ENCODE data around the gene SIGLEC6. TPM values are rescaled to one million over a fixed set of nuclear protein-coding genes. Genes with fewer than 3 reads are reported as not detected.

SIGLEC6 gene
- total RNA-seq, 1 experiment from 2014 or later = not detected

Other genes starting within 250 kb of the SIGLEC6 start
- gene IGLON5, start 220.0 kb downstream of the SIGLEC6 start, total RNA-seq (2014; rRNA removed; shearing (Covaris generic); ENCODE audit: low replicate concordance) = not detected in 2 replicates
- gene VSIG10L, start 189.5 kb downstream of the SIGLEC6 start, total RNA-seq (2014; rRNA removed; shearing (Covaris generic); ENCODE audit: low replicate concordance) = 11.0 and 19.2 TPM in 2 replicates
- gene ETFB, start 165.3 kb downstream of the SIGLEC6 start, total RNA-seq (2014; rRNA removed; shearing (Covaris generic); ENCODE audit: low replicate concordance) = 497 and 551 TPM in 2 replicates
- not detected in 2 replicates for gene CLDND2, start 162.7 kb downstream of the SIGLEC6 start, total RNA-seq (2014; rRNA removed; shearing (Covaris generic); ENCODE audit: low replicate concordance)
- not detected in 2 replicates for gene NKG7, start 159.0 kb downstream of the SIGLEC6 start, total RNA-seq (2014; rRNA removed; shearing (Covaris generic); ENCODE audit: low replicate concordance)
- not detected in 2 replicates for gene LIM2, start 143.7 kb downstream of the SIGLEC6 start, total RNA-seq (2014; rRNA removed; shearing (Covaris generic); ENCODE audit: low replicate concordance)
- gene C19orf84, start 141.1 kb downstream of the SIGLEC6 start, total RNA-seq (2014; rRNA removed; shearing (Covaris generic); ENCODE audit: low replicate concordance) = not detected in 2 replicates
- not detected in 2 replicates for gene SIGLEC10, start 114.0 kb downstream of the SIGLEC6 start, total RNA-seq (2014; rRNA removed; shearing (Covaris generic); ENCODE audit: low replicate concordance)
- gene SIGLEC8, start 73.2 kb downstream of the SIGLEC6 start, total RNA-seq (2014; rRNA removed; shearing (Covaris generic); ENCODE audit: low replicate concordance) = not detected in 2 replicates
- gene CEACAM18, start 53.1 kb downstream of the SIGLEC6 start, total RNA-seq (2014; rRNA removed; shearing (Covaris generic); ENCODE audit: low replicate concordance) = not detected in 2 replicates
- gene SIGLEC12, start 29.9 kb downstream of the SIGLEC6 start, total RNA-seq (2014; rRNA removed; shearing (Covaris generic); ENCODE audit: low replicate concordance) = not detected in 2 replicates
- gene ZNF175, start 39.6 kb upstream of the SIGLEC6 start, total RNA-seq (2014; rRNA removed; shearing (Covaris generic); ENCODE audit: low replicate concordance) = 2.5 and 10.8 TPM in 2 replicates
- gene SIGLEC5, start 98.7 kb upstream of the SIGLEC6 start, total RNA-seq (2014; rRNA removed; shearing (Covaris generic); ENCODE audit: low replicate concordance) = not detected in 2 replicates
- gene SIGLEC14, start 115.2 kb upstream of the SIGLEC6 start, total RNA-seq (2014; rRNA removed; shearing (Covaris generic); ENCODE audit: low replicate concordance) = not detected in 2 replicates
- gene SPACA6, start 161.7 kb upstream of the SIGLEC6 start, total RNA-seq (2014; rRNA removed; shearing (Covaris generic); ENCODE audit: low replicate concordance) = 2.1 and 4.9 TPM in 2 replicates
- gene HAS1, start 192.3 kb upstream of the SIGLEC6 start, total RNA-seq (2014; rRNA removed; shearing (Covaris generic); ENCODE audit: low replicate concordance) = not detected in 2 replicates
- not detected in 2 replicates for gene FPR1, start 220.2 kb upstream of the SIGLEC6 start, total RNA-seq (2014; rRNA removed; shearing (Covaris generic); ENCODE audit: low replicate concordance)
- 1.1 TPM in 1 of 2 replicates, not detected in the other for gene FPR2, start 229.5 kb upstream of the SIGLEC6 start, total RNA-seq (2014; rRNA removed; shearing (Covaris generic); ENCODE audit: low replicate concordance)

Measured in Caki2 (cell line).